ENCODE data around the gene WWOX. TPM values are rescaled to one million over a fixed set of nuclear protein-coding genes. Genes with fewer than 3 reads are reported as not detected.

The WWOX gene
- total and polyA plus RNA-seq, 7 donors, result 7.1 to 46.8 (median 16.1) TPM

GRCh38 chr16:78677181-78677731, 577.8 kb downstream of the WWOX start:
- Histone ChIP-seq H3K27ac (no peak overlapping the region), H3K4me3 (no peak overlapping the region), H3K27me3 (no peaks in the 10 kb centered on the region), H3K36me3 (no peaks in the 10 kb centered on the region), H3K4me1 (peaks cover 0 to 19% (median 2%) of the 10 kb centered on the region in 4 donors), H3K9me3 (no peaks in the 10 kb centered on the region)
- TF ChIP-seq POLR2A (IDR thresholded peaks at IDR 0.05) (no peak), POLR2AphosphoS5 (IDR thresholded peaks at IDR 0.05) (no peak), EP300 (IDR thresholded peaks at IDR 0.05) (no peak)
- TF ChIP-seq, protein P1, sequence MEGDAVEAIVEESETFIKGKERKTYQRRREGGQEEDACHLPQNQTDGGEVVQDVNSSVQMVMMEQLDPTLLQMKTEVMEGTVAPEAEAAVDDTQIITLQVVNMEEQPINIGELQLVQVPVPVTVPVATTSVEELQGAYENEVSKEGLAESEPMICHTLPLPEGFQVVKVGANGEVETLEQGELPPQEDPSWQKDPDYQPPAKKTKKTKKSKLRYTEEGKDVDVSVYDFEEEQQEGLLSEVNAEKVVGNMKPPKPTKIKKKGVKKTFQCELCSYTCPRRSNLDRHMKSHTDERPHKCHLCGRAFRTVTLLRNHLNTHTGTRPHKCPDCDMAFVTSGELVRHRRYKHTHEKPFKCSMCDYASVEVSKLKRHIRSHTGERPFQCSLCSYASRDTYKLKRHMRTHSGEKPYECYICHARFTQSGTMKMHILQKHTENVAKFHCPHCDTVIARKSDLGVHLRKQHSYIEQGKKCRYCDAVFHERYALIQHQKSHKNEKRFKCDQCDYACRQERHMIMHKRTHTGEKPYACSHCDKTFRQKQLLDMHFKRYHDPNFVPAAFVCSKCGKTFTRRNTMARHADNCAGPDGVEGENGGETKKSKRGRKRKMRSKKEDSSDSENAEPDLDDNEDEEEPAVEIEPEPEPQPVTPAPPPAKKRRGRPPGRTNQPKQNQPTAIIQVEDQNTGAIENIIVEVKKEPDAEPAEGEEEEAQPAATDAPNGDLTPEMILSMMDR (IDR thresholded peaks at IDR 0.05), result no peak
- 53 to 55% methylated on average over 4 of the region's 4 CpGs for WGBS, 2 donors
- DNase-seq, result no peak
- intact Hi-C loops (cut with DNase I), result no loop called here

- peaks cover 0 to 25% (median 2%) of the 10 kb centered on the region in 4 donors for H3K4me1 ChIP-seq
- no peak overlapping the region for H3K27ac ChIP-seq
- no peaks in the 10 kb centered on the region for H3K36me3 ChIP-seq
- no peaks in the 10 kb centered on the region for H3K9me3 ChIP-seq
- DNase-seq, result no peak
- 94 to 97% methylated on average over 2 of the region's 2 CpGs for WGBS, 2 donors
- no peaks in the 10 kb centered on the region for H3K27me3 ChIP-seq
- H3K4me3 ChIP-seq, result no peak overlapping the region
- intact Hi-C loops (cut with DNase I), result no loop called here
- TF ChIP-seq POLR2AphosphoS5 (IDR thresholded peaks at IDR 0.05) (no peak), EP300 (IDR thresholded peaks at IDR 0.05) (no peak), POLR2A (IDR thresholded peaks at IDR 0.05) (no peak)
- TF ChIP-seq, protein P1 (IDR thresholded peaks at IDR 0.05), result no peak
These were observed 580.1 kb downstream of the WWOX start for GRCh38 chr16:78679546-78679945.

GRCh38 chr16:78681743-78682142, 582.3 kb downstream of the WWOX start:
- Histone ChIP-seq H3K27ac (no peak overlapping the region), H3K9me3 (no peaks in the 10 kb centered on the region), H3K4me1 (peaks cover 0 to 13% (median 0%) of the 10 kb centered on the region in 4 donors), H3K4me3 (no peak overlapping the region), H3K36me3 (no peaks in the 10 kb centered on the region), H3K27me3 (no peaks in the 10 kb centered on the region)
- no peak for DNase-seq
- intact Hi-C loops (cut with DNase I), result no loop called here
- TF ChIP-seq, protein P1 (IDR thresholded peaks at IDR 0.05), result no peak
- TF ChIP-seq POLR2A (IDR thresholded peaks at IDR 0.05), result no peak
- no peak for TF ChIP-seq EP300 (IDR thresholded peaks at IDR 0.05)
- no peak for TF ChIP-seq POLR2AphosphoS5 (IDR thresholded peaks at IDR 0.05)
- WGBS, 2 donors, result 84 to 92% methylated on average over 8 of the region's 8 CpGs

GRCh38 chr16:78684030-78684611, 584.7 kb downstream of the WWOX start:
- no peaks in the 10 kb centered on the region for H3K27me3 ChIP-seq
- no peaks in the 10 kb centered on the region for H3K9me3 ChIP-seq
- peak; percentile 81 for DNase-seq
- no peaks in the 10 kb centered on the region for H3K36me3 ChIP-seq
- H3K27ac ChIP-seq, result peak overlapping the region in 2 of 4 donors; percentile 9 to 44
- peak in 2 of 4 donors; percentile 38 to 54 for TF ChIP-seq POLR2AphosphoS5 (IDR thresholded peaks at IDR 0.05)
- TF ChIP-seq, protein P1 (IDR thresholded peaks at IDR 0.05), result no peak
- intact Hi-C loops (cut with DNase I), result no loop called here
- WGBS, 2 donors, result 80 to 83% methylated on average over 8 of the region's 8 CpGs
- peaks cover 0 to 13% (median 0%) of the 10 kb centered on the region in 4 donors for H3K4me1 ChIP-seq
- no peak overlapping the region for H3K4me3 ChIP-seq
